Neuronal stem cell (in vitro differentiated cells): ENCODE results near the gene MAP3K21.

Experiments
- DNase-seq: peaks from one replicate; pipeline ENCODE4 v3.0.0-alpha.2; 2013; ENCODE audit warnings: low spot score
- H2AFZ ChIP-seq: one replicate; pipeline ENCODE4 v1.6.1; 2013; ENCODE audit warnings: mild to moderate bottlenecking, low read length, inconsistent platforms
- H2AK5ac ChIP-seq: 2 replicates; pipeline ENCODE4 v1.6.1; 2013; ENCODE audit warnings: low read depth, mild to moderate bottlenecking, inconsistent platforms, low read length, moderate library complexity, mixed read lengths
- H2BK120ac ChIP-seq: 2 replicates; pipeline ENCODE4 v1.6.1; 2013; ENCODE audit warnings: low read depth, mild to moderate bottlenecking, inconsistent platforms, low read length, moderate library complexity, mixed read lengths
- H2BK12ac ChIP-seq: one replicate; pipeline ENCODE4 v1.6.1; 2013; ENCODE audit warnings: low read length, inconsistent platforms
- H2BK15ac ChIP-seq: 2 replicates; pipeline ENCODE4 v1.6.1; 2013; ENCODE audit warnings: mild to moderate bottlenecking, low read length, inconsistent platforms, mixed read lengths
- H2BK5ac ChIP-seq: one replicate; pipeline ENCODE4 v1.6.1; 2013; ENCODE audit warnings: inconsistent platforms, mild to moderate bottlenecking, low read length, moderate library complexity
- H3K14ac ChIP-seq: one replicate; pipeline ENCODE4 v1.6.1; 2013; ENCODE audit warnings: low read length, inconsistent platforms
- H3K18ac ChIP-seq: 2 replicates; pipeline ENCODE4 v1.6.1; 2013; ENCODE audit warnings: low read length, inconsistent platforms
- H3K23ac ChIP-seq: 2 replicates; pipeline ENCODE4 v1.6.1; 2013; ENCODE audit warnings: low read depth, mild to moderate bottlenecking, mixed read lengths, low read length, inconsistent platforms; ENCODE audit not compliant: poor library complexity
- H3K27ac ChIP-seq: replicated peaks from 3 replicates; pipeline ENCODE4 v1.5.1; 2013; ENCODE audit warnings: low read length, inconsistent platforms
- H3K27me3 ChIP-seq, 3 experiments: 2 replicates each; pipeline ENCODE4 v1.6.1; 2013; ENCODE audit warnings: low read length in 3 of 3, mild to moderate bottlenecking in 2 of 3, inconsistent platforms in 1 of 3, low read depth in 1 of 3, mixed read lengths in 1 of 3, moderate library complexity in 1 of 3; ENCODE audit not compliant: control insufficient read depth in 3 of 3, insufficient read depth in 3 of 3
- H3K36me3 ChIP-seq, 2 donors: replicated peaks in 1 of 2; 2 replicates each; pipeline ENCODE4 v1.6.1; 2013; ENCODE audit warnings: low read length in 2 of 2; ENCODE audit not compliant: control insufficient read depth in 2 of 2, insufficient read depth in 2 of 2
- H3K4ac ChIP-seq: 2 replicates; pipeline ENCODE4 v1.6.1; 2013; ENCODE audit warnings: inconsistent platforms, mild to moderate bottlenecking, low read length, moderate library complexity
- H3K4me1 ChIP-seq, 2 donors: 1 replicate in 1 of 2; 2 replicates in 1 of 2; pipeline ENCODE4 v1.6.1; 2013; ENCODE audit warnings: low read length in 2 of 2, low read depth in 1 of 2; ENCODE audit not compliant: control insufficient read depth in 2 of 2, insufficient read depth in 1 of 2
- H3K4me2 ChIP-seq: one replicate; pipeline ENCODE4 v1.6.1; 2013; ENCODE audit warnings: mild to moderate bottlenecking, low read length, inconsistent platforms; ENCODE audit not compliant: insufficient read depth, poor library complexity, severe bottlenecking
- H3K4me3 ChIP-seq, 2 donors: 2 replicates each; pipeline ENCODE4 v1.5.1; 2013; ENCODE audit warnings: low read length in 2 of 2, mild to moderate bottlenecking in 2 of 2, inconsistent platforms in 1 of 2, moderate library complexity in 1 of 2
- H3K79me1 ChIP-seq: one replicate; pipeline ENCODE4 v1.6.1; 2013; ENCODE audit warnings: low read depth, mild to moderate bottlenecking, inconsistent platforms, low read length, moderate library complexity
- H3K9ac ChIP-seq: one replicate; pipeline ENCODE4 v1.6.1; 2013; ENCODE audit warnings: mild to moderate bottlenecking, low read depth, low read length, inconsistent platforms; ENCODE audit not compliant: poor library complexity
- H3K9me3 ChIP-seq, 2 donors: replicated peaks in 1 of 2; 2 replicates each; pipeline versions ENCODE3 to v1.6.1; 2013; ENCODE audit warnings: low read length in 2 of 2, mild to moderate bottlenecking in 2 of 2, inconsistent platforms in 1 of 2, low read depth in 1 of 2, mixed read lengths in 1 of 2, moderate library complexity in 1 of 2; ENCODE audit not compliant: control insufficient read depth in 2 of 2, insufficient read depth in 1 of 2
- H4K8ac ChIP-seq: one replicate; pipeline ENCODE4 v1.6.1; 2013; ENCODE audit warnings: low read depth, mild to moderate bottlenecking, inconsistent platforms, low read length, moderate library complexity
- H4K91ac ChIP-seq: one replicate; pipeline ENCODE4 v1.6.1; 2013; ENCODE audit warnings: low read length, low read depth, mild to moderate bottlenecking, inconsistent platforms; ENCODE audit not compliant: poor library complexity
- WGBS, 2 donors: extraction: QIAGEN DNeasy Blood & Tissue Kit; methylation state at CpG; one replicate each; pipeline ENCODE4 v1.1.7; 2013; ENCODE audit warnings: missing lambda C conversion rate in 2 of 2, mixed read lengths in 1 of 2; ENCODE audit not compliant: insufficient read length in 2 of 2, insufficient replicate concordance in 1 of 2; ENCODE audit errors: extremely low coverage in 2 of 2; 5-methylcytosine and 5-hydroxymethylcytosine counted together

The MAP3K21 gene

DNA sequence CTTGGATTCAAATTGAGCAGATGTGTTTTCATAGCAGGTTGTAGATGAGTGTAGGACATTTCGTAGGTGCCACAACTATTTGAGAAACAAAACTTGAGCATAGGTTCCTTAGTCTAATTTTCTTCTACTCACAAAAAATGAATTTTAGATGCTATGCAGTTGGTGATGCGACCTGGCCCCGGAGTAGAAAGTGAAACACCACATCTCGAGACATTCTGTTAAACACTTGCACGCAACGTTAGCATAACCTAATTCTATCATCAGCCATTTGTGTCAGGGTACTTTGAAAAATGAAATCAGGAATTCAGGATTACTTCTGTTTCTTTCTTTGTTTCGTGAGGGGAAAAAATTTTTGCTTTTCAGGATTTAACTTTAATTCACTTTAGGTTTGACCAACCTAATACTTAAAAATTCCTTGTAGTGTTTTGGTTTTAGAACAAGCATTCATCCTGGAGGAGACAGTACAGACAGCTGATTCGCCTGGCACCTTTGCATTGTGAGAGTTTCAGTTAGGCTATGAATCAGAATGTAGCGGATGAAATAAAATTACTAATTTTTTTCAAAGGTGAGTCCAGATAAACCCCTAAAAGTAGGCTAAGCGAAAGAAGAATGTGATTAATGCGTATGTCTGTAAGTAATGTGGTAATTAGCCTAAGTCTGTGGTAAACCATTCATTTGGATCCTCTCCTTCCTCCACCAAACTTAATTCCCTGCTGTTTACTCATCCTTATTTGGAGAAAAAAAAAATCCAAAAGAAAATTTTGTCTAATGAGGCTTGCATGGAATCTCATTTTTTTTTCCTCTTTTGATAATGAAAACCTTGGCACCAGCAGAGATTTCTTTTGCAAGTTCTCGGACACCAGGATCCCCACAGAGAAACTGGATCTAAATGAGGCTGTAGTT, 44.9 kb downstream of the MAP3K21 start:
- WGBS, 2 donors: no CpG with 5 or more reads among the region's 12 CpGs
- Histone ChIP-seq H2BK12ac (no peak overlapping the region), H3K18ac (no peak overlapping the region), H2BK120ac (no peak overlapping the region), H3K27me3 (peaks cover 0 to 3% (median 0%) of the 10 kb centered on the region in 3 experiments), H2AK5ac (no peak overlapping the region), H2BK15ac (no peak overlapping the region), H3K4me3 (no peak overlapping the region), H3K36me3 (no peaks in the 10 kb centered on the region), H3K4ac (no peak overlapping the region), H2BK5ac (no peak overlapping the region), H4K91ac (no peak overlapping the region), H3K4me2 (no peak overlapping the region), H3K27ac (no peak overlapping the region), H3K9me3 (no peaks in the 10 kb centered on the region), H3K9ac (no peak overlapping the region), H3K23ac (no peak overlapping the region), H2AFZ (no peak overlapping the region), H3K79me1 (no peaks in the 10 kb centered on the region), H3K14ac (peak overlapping the region; percentile 38), H4K8ac (no peak overlapping the region), H3K4me1 (peaks cover 0 to 3% of the 10 kb centered on the region in 2 donors)
- DNase-seq: no peak

DNA sequence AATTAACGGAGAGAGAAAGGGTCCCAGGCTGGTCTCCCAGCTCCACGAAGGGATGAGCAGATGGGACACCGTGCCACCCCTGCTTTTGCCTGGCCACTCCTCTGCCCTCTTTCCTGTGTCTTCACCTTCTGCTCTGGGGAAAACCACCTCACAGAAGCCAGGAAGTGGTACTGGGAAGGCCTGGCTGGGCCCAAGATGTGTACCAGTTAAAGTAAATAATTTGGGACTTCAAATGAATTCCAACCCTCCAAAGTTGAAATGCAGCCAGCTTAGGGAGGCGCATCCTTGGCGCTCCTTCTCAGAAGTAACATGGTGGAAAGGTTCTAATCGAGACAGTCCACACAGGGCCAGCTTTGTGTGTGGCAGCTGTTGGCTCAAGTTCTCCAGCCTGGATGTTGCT, 45.7 kb downstream of the MAP3K21 start:
- Histone ChIP-seq H3K4ac (no peak overlapping the region), H3K23ac (no peak overlapping the region)

DNA sequence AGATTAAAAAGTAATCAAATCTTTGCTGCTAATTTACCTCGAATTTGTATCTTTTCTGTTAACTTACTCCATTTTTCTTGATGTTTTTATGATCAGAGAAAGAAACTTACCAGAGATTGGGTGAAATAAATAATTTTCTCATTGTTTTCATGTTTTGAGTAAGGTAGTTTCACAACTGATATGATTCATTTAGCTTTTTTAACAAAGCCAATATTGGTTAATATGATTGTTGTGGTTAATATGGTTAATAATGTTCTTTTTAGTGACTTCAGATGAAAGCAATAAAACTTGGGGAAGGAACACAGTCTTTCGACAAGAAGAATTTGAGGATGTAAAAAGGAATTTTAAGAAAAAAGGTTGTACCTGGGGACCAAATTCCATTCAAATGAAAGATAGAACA, 48.1 kb downstream of the MAP3K21 start:
- Histone ChIP-seq H3K14ac (no peak overlapping the region), H2BK15ac (no peak overlapping the region), H2AFZ (no peak overlapping the region), H2BK5ac (no peak overlapping the region), H4K91ac (no peak overlapping the region), H3K36me3 (no peaks in the 10 kb centered on the region), H3K4ac (no peak overlapping the region), H2BK120ac (no peak overlapping the region), H3K18ac (no peak overlapping the region), H3K4me1 (peaks cover 0 to 6% of the 10 kb centered on the region in 2 donors), H3K27me3 (peaks cover 0 to 3% (median 0%) of the 10 kb centered on the region in 3 experiments), H3K79me1 (no peaks in the 10 kb centered on the region), H3K4me3 (no peak overlapping the region), H3K23ac (no peak overlapping the region), H3K27ac (no peak overlapping the region), H2BK12ac (no peak overlapping the region), H3K9me3 (peaks cover 0 to 2% of the 10 kb centered on the region in 2 donors), H2AK5ac (no peak overlapping the region), H3K9ac (no peak overlapping the region), H3K4me2 (no peak overlapping the region), H4K8ac (no peak overlapping the region)
- WGBS, 2 donors: no CpG with 5 or more reads among the region's 2 CpGs
- no peak for DNase-seq

More for the DNA sequence above, 45.7 kb downstream of the MAP3K21 start:
- WGBS, 2 donors: no CpG with 5 or more reads among the region's 6 CpGs
- Histone ChIP-seq H4K8ac (no peak overlapping the region), H3K4me3 (no peak overlapping the region), H2BK120ac (no peak overlapping the region), H2BK15ac (no peak overlapping the region), H3K36me3 (no peaks in the 10 kb centered on the region), H3K4me2 (no peak overlapping the region), H3K9ac (no peak overlapping the region), H3K14ac (no peak overlapping the region), H3K18ac (peak overlapping the region; percentile 50), H2AFZ (no peak overlapping the region), H3K27ac (no peak overlapping the region), H2BK12ac (no peak overlapping the region), H2AK5ac (no peak overlapping the region), H4K91ac (no peak overlapping the region), H3K27me3 (peaks cover 0 to 3% (median 0%) of the 10 kb centered on the region in 3 experiments), H3K79me1 (no peaks in the 10 kb centered on the region), H2BK5ac (no peak overlapping the region), H3K9me3 (no peaks in the 10 kb centered on the region), H3K4me1 (peaks cover 0 to 3% of the 10 kb centered on the region in 2 donors)
- DNase-seq: no peak

DNA sequence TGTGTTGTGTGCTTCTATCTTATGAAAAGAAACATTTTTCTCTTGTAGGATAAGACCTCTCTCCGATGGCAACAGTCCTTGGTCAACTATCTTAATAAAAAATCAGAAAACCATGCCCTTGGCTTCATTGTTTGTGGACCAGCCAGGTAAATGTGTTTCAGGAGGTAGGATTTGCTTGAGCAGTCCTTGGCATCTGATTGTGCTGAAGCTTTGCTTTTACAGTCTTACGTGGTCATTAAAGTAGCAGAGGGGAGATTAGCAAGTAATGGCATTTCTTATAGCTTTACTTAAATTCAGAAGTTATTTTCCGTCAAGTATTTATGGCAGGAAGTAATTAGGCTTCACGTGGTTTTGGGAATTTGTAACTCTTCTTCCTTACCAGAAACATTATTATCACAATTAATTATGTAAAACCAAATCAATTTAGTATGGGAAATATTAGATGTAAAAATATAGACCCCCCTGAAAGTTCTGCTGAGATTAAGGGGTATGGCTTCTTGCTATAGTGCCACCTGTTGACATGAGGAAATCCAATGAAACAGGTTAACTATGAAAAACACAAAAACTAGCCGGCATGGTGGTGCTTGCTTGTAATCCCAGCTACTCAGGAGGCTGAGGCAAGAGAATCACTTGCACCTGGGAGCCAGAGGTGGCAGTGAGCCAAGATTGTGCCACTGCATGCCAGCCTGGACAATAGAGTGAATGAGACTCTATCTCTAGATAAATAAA, 49.0 kb downstream of the MAP3K21 start:
- H3K14ac ChIP-seq: no peak overlapping the region
- no peaks in the 10 kb centered on the region for H3K36me3 ChIP-seq
- H3K27me3 ChIP-seq: peaks cover 0 to 3% (median 0%) of the 10 kb centered on the region in 3 experiments
- H3K9ac ChIP-seq: no peak overlapping the region
- no peak overlapping the region for H3K18ac ChIP-seq
- no peak overlapping the region for H3K27ac ChIP-seq
- no peak for DNase-seq
- no peak overlapping the region for H2AK5ac ChIP-seq
- no peak overlapping the region for H2BK15ac ChIP-seq
- H4K8ac ChIP-seq: no peak overlapping the region
- H2BK5ac ChIP-seq: no peak overlapping the region
- H3K4me1 ChIP-seq: peaks cover 0 to 6% of the 10 kb centered on the region in 2 donors
- no peaks in the 10 kb centered on the region for H3K79me1 ChIP-seq
- no peak overlapping the region for H2BK120ac ChIP-seq
- no peak overlapping the region for H3K4ac ChIP-seq
- H3K9me3 ChIP-seq: peaks cover 0 to 2% of the 10 kb centered on the region in 2 donors
- no peak overlapping the region for H2BK12ac ChIP-seq
- H3K4me3 ChIP-seq: no peak overlapping the region
- H3K23ac ChIP-seq: no peak overlapping the region
- no peak overlapping the region for H2AFZ ChIP-seq
- H4K91ac ChIP-seq: no peak overlapping the region
- no peak overlapping the region for H3K4me2 ChIP-seq
- no CpG with 5 or more reads among the region's 5 CpGs for WGBS, 2 donors
